ENCODE data around the gene PARD3B. TPM values are rescaled to one million over a fixed set of nuclear protein-coding genes. Genes with fewer than 3 reads are reported as not detected.

The PARD3B gene
- total and polyA plus RNA-seq, 2 donors from 2014 or later, result 5.3 to 29.6 TPM

- no peak for TF ChIP-seq CTCF (IDR thresholded peaks at IDR 0.05; ENCODE audit: borderline replicate concordance, extremely low read depth, insufficient read depth)
- DNase-seq, result peak in 2 of 5 donors; percentile 19 to 26
- no peaks in the 10 kb centered on the region for H3K4me1 ChIP-seq (ENCODE audit: control insufficient read depth in 2 of 3, insufficient read depth in 2 of 3, low read depth in 1 of 3, low read length in 3 of 3)
- no peaks in the 10 kb centered on the region for H3K36me3 ChIP-seq (ENCODE audit: control insufficient read depth in 2 of 3, insufficient read depth in 3 of 3, low read length in 3 of 3)
- intact Hi-C loops (cut with DNase I), result no loop called here
- FAIRE-seq, result no peak
- no peak overlapping the region for H3K27ac ChIP-seq (ENCODE audit: low read depth in 2 of 2, low read length in 2 of 2)
- H3K4me3 ChIP-seq (ENCODE audit: low read length in 3 of 3), result no peak overlapping the region
- H3K9ac ChIP-seq (ENCODE audit: low read length in 3 of 3), result no peak overlapping the region
- no peaks in the 10 kb centered on the region for H3K27me3 ChIP-seq (ENCODE audit: control insufficient read depth, insufficient read depth, low read length)
- H3K9me3 ChIP-seq (ENCODE audit: control insufficient read depth in 2 of 3, insufficient read depth in 1 of 3, low read length in 3 of 3), result no peaks in the 10 kb centered on the region
Measured at GRCh38 chr2:205556841-205557539, 1011.7 kb downstream of the PARD3B start.

DNA sequence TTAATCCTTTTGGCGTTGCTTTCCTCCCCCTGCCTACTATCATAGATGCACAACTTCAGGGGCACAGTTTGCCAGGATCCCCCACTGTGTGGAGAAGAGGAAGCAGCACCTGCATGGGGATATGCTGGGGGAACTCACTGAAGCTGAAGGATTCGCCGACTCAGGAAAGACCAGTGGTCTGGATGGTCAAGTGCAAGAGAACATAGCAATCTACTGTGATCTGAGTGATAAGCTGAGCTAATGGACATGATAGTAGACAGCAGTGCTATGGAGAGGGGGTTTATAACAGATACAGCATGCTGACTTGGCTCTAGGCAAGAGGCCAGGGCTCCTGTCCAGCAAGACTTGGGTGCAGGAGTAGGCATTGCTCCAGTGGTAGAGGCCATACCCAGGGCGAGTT is 1012.6 kb downstream of the PARD3B start:
- Histone ChIP-seq H3K27ac (ENCODE audit: low read depth in 2 of 2, low read length in 2 of 2) (no peak overlapping the region), H3K9ac (ENCODE audit: low read length in 3 of 3) (no peak overlapping the region), H3K4me3 (ENCODE audit: low read length in 3 of 3) (no peak overlapping the region), H3K4me1 (ENCODE audit: control insufficient read depth in 2 of 3, insufficient read depth in 2 of 3, low read depth in 1 of 3, low read length in 3 of 3) (no peaks in the 10 kb centered on the region), H3K36me3 (ENCODE audit: control insufficient read depth in 2 of 3, insufficient read depth in 3 of 3, low read length in 3 of 3) (no peaks in the 10 kb centered on the region), H3K9me3 (ENCODE audit: control insufficient read depth in 2 of 3, insufficient read depth in 1 of 3, low read length in 3 of 3) (no peaks in the 10 kb centered on the region), H3K27me3 (ENCODE audit: control insufficient read depth, insufficient read depth, low read length) (no peaks in the 10 kb centered on the region)
- no peak for FAIRE-seq
- intact Hi-C loops (cut with DNase I), result no loop called here
- no peak for TF ChIP-seq CTCF (IDR thresholded peaks at IDR 0.05; ENCODE audit: borderline replicate concordance, extremely low read depth, insufficient read depth)
- no peak for DNase-seq

- Histone ChIP-seq H3K36me3 (ENCODE audit: control insufficient read depth in 2 of 3, insufficient read depth in 3 of 3, low read length in 3 of 3) (no peaks in the 10 kb centered on the region), H3K9me3 (ENCODE audit: control insufficient read depth in 2 of 3, insufficient read depth in 1 of 3, low read length in 3 of 3) (no peaks in the 10 kb centered on the region), H3K9ac (ENCODE audit: low read length in 3 of 3) (no peak overlapping the region), H3K4me3 (ENCODE audit: low read length in 3 of 3) (no peak overlapping the region), H3K27me3 (ENCODE audit: control insufficient read depth, insufficient read depth, low read length) (no peaks in the 10 kb centered on the region), H3K27ac (ENCODE audit: low read depth in 2 of 2, low read length in 2 of 2) (no peak overlapping the region), H3K4me1 (ENCODE audit: control insufficient read depth in 2 of 3, insufficient read depth in 2 of 3, low read depth in 1 of 3, low read length in 3 of 3) (no peaks in the 10 kb centered on the region)
- no peak for TF ChIP-seq CTCF (IDR thresholded peaks at IDR 0.05; ENCODE audit: borderline replicate concordance, extremely low read depth, insufficient read depth)
- DNase-seq (peak in 3 of 5 donors; percentile 21 to 52 (median 34)), FAIRE-seq (no peak)
- intact Hi-C loops (cut with DNase I), result no loop called here
Measured at GRCh38 chr2:205561441-205561840, 1016.2 kb downstream of the PARD3B start.

DNA sequence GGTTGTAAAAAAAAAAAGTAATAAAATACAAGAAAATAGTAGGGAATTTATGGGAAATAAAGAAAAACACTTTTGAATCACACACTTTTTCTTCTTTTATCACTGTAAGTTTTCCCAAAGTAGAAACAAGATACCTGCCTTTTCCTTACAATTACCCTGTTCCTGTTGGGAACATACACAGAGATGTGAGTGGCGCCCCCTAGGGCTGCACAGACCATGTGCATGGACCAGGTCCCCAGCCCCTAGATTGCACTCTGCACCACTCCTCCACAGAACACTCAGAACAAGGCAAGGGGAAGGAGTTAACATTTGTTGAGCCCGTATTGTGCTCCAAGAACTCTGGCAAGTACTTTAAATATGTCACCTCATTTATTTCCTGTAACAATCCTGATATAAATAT is 1018.4 kb downstream of the PARD3B start:
- intact Hi-C loops (cut with DNase I), result no loop called here
- Histone ChIP-seq H3K27ac (ENCODE audit: low read depth in 2 of 2, low read length in 2 of 2) (no peak overlapping the region), H3K9me3 (ENCODE audit: control insufficient read depth in 2 of 3, insufficient read depth in 1 of 3, low read length in 3 of 3) (no peaks in the 10 kb centered on the region), H3K4me1 (ENCODE audit: control insufficient read depth in 2 of 3, insufficient read depth in 2 of 3, low read depth in 1 of 3, low read length in 3 of 3) (no peaks in the 10 kb centered on the region), H3K9ac (ENCODE audit: low read length in 3 of 3) (no peak overlapping the region), H3K36me3 (ENCODE audit: control insufficient read depth in 2 of 3, insufficient read depth in 3 of 3, low read length in 3 of 3) (no peaks in the 10 kb centered on the region), H3K4me3 (ENCODE audit: low read length in 3 of 3) (no peak overlapping the region), H3K27me3 (ENCODE audit: control insufficient read depth, insufficient read depth, low read length) (no peaks in the 10 kb centered on the region)
- DNase-seq, result no peak
- TF ChIP-seq CTCF (IDR thresholded peaks at IDR 0.05; ENCODE audit: borderline replicate concordance, extremely low read depth, insufficient read depth), result peak; percentile 28
- no peak for FAIRE-seq
